ENCODE data around the gene INHBB. TPM values are rescaled to one million over a fixed set of nuclear protein-coding genes. Genes with fewer than 3 reads are reported as not detected.

Gene INHBB
- total RNA-seq, 1 donor from 2014 or later: not detected

- Mint-ChIP-seq H3K4me1 (peaks cover 15% of the 10 kb centered on the region), H3K9me3 (no peaks in the 10 kb centered on the region), H3K36me3 (no peaks in the 10 kb centered on the region), H3K4me3 (no peak overlapping the region), H3K27me3 (ENCODE audit: low read depth) (peaks cover 83% of the 10 kb centered on the region), H3K27ac (no peak overlapping the region)
- TF ChIP-seq CTCF (IDR thresholded peaks at IDR 0.05; ENCODE audit: unreplicated experiment): no peak
- DNase-seq (ENCODE audit: low spot score in 2 of 2, unreplicated experiment in 2 of 2): no peak
Measured at GRCh38 chr2:120347396-120348060, 1.6 kb downstream of the INHBB start.

GRCh38 chr2:120348134-120348736 is 2.3 kb downstream of the INHBB start:
- H3K4me3 Mint-ChIP-seq: no peak overlapping the region
- H3K4me1 Mint-ChIP-seq: peaks cover 12% of the 10 kb centered on the region
- no peak overlapping the region for H3K27ac Mint-ChIP-seq

GRCh38 chr2:120348737-120349439 is 3.0 kb downstream of the INHBB start:
- H3K27ac Mint-ChIP-seq: no peak overlapping the region
- no peaks in the 10 kb centered on the region for H3K9me3 Mint-ChIP-seq
- TF ChIP-seq CTCF (IDR thresholded peaks at IDR 0.05; ENCODE audit: unreplicated experiment): no peak
- no peak for DNase-seq (ENCODE audit: low spot score in 2 of 2, unreplicated experiment in 2 of 2)
- no peak overlapping the region for H3K4me3 Mint-ChIP-seq
- H3K36me3 Mint-ChIP-seq: no peaks in the 10 kb centered on the region
- peaks cover 12% of the 10 kb centered on the region for H3K4me1 Mint-ChIP-seq
- H3K27me3 Mint-ChIP-seq (ENCODE audit: low read depth): peaks cover 78% of the 10 kb centered on the region

More at GRCh38 chr2:120348134-120348736, 2.3 kb downstream of the INHBB start:
- H3K36me3 Mint-ChIP-seq: no peaks in the 10 kb centered on the region
- DNase-seq (ENCODE audit: low spot score in 2 of 2, unreplicated experiment in 2 of 2): no peak
- peaks cover 79% of the 10 kb centered on the region for H3K27me3 Mint-ChIP-seq (ENCODE audit: low read depth)
- TF ChIP-seq CTCF (IDR thresholded peaks at IDR 0.05; ENCODE audit: unreplicated experiment): no peak
- no peaks in the 10 kb centered on the region for H3K9me3 Mint-ChIP-seq

- no peaks in the 10 kb centered on the region for H3K36me3 Mint-ChIP-seq
- H3K4me1 Mint-ChIP-seq: peaks cover 12% of the 10 kb centered on the region
- no peak for TF ChIP-seq CTCF (IDR thresholded peaks at IDR 0.05; ENCODE audit: unreplicated experiment)
- no peak overlapping the region for H3K27ac Mint-ChIP-seq
- DNase-seq (ENCODE audit: low spot score in 2 of 2, unreplicated experiment in 2 of 2): no peak
- H3K9me3 Mint-ChIP-seq: no peaks in the 10 kb centered on the region
- H3K4me3 Mint-ChIP-seq: no peak overlapping the region
- peaks cover 82% of the 10 kb centered on the region for H3K27me3 Mint-ChIP-seq (ENCODE audit: low read depth)
Measured at GRCh38 chr2:120349440-120349921, 3.5 kb downstream of the INHBB start.

GRCh38 chr2:120350080-120350479 is 4.1 kb downstream of the INHBB start:
- H3K4me1 Mint-ChIP-seq: peaks cover 12% of the 10 kb centered on the region
- no peak for TF ChIP-seq CTCF (IDR thresholded peaks at IDR 0.05; ENCODE audit: unreplicated experiment)
- no peak for DNase-seq (ENCODE audit: low spot score in 2 of 2, unreplicated experiment in 2 of 2)
- peaks cover 84% of the 10 kb centered on the region for H3K27me3 Mint-ChIP-seq (ENCODE audit: low read depth)
- H3K9me3 Mint-ChIP-seq: no peaks in the 10 kb centered on the region
- H3K4me3 Mint-ChIP-seq: no peak overlapping the region
- no peaks in the 10 kb centered on the region for H3K36me3 Mint-ChIP-seq
- H3K27ac Mint-ChIP-seq: no peak overlapping the region
